Activated CD8-positive, alpha-beta T cell treated with anti-CD3 and anti-CD28 coated beads for 36 hours (primary cell): ENCODE results near the gene CXCL9. TPM values are rescaled to one million over a fixed set of nuclear protein-coding genes. Genes with fewer than 3 reads are reported as not detected.

Experiments used
- ATAC-seq: fragments of 200-7000 bp; cut with Tn5 transposase; one replicate; pipeline ENCODE4 v1.10.0; 2021; ENCODE audit warnings: mild to moderate bottlenecking, moderate library complexity
- CTCF ChIA-PET: fragments of 350-600 bp; sonication (Branson Sonifier 250); formaldehyde crosslinking; loops from one replicate; lab custom pipeline; 2021; ENCODE audit warnings: antibody characterized with exemption; lab: Charles Lee
- POLR2A ChIA-PET: fragments of 350-600 bp; sonication (Branson Sonifier 250); formaldehyde crosslinking; loops from one replicate; lab custom pipeline; 2021; ENCODE audit warnings: antibody characterized with exemption; lab: Charles Lee
- DNase-seq: peaks from one replicate; pipeline ENCODE4 v3.0.0-alpha.2; 2020
- H3K27ac Mint-ChIP-seq: one replicate; pipeline ENCODE4 v1.8.0; 2021; ENCODE audit warnings: mild to moderate bottlenecking, mixed read lengths
- H3K27me3 Mint-ChIP-seq: one replicate; pipeline ENCODE4 v1.8.0; 2021; ENCODE audit warnings: mixed read lengths
- H3K36me3 Mint-ChIP-seq: one replicate; pipeline ENCODE4 v1.8.0; 2021; ENCODE audit warnings: low read depth, mixed read lengths
- H3K4me1 Mint-ChIP-seq: one replicate; pipeline ENCODE4 v1.8.0; 2021; ENCODE audit warnings: low read depth, mixed read lengths
- H3K4me3 Mint-ChIP-seq: one replicate; pipeline ENCODE4 v1.8.0; 2021; ENCODE audit warnings: mild to moderate bottlenecking, moderate library complexity, mixed read lengths
- H3K9me3 Mint-ChIP-seq: one replicate; pipeline ENCODE4 v1.8.0; 2021; ENCODE audit warnings: mixed read lengths
- CTCF ChIP-seq: fragments of 200-600 bp; IDR thresholded peaks from one replicate; pipeline ENCODE4 v1.8.0; 2022; ENCODE audit warnings: antibody characterized with exemption, mild to moderate bottlenecking
- intact Hi-C: fragments of 100-400 bp; cut with micrococcal nuclease; formaldehyde crosslinking; loops from one replicate; pipeline ENCODE4 v1.10.0; 2022
- total RNA-seq, 2 experiments: library from RNA; stranded (reverse); gene quantifications; one replicate each; pipeline ENCODE4 v1.2.3, GENCODE V29; 2021

The CXCL9 gene
- total RNA-seq, 2 experiments from 2014 or later: 1.3 to 1.5 TPM

DNA sequence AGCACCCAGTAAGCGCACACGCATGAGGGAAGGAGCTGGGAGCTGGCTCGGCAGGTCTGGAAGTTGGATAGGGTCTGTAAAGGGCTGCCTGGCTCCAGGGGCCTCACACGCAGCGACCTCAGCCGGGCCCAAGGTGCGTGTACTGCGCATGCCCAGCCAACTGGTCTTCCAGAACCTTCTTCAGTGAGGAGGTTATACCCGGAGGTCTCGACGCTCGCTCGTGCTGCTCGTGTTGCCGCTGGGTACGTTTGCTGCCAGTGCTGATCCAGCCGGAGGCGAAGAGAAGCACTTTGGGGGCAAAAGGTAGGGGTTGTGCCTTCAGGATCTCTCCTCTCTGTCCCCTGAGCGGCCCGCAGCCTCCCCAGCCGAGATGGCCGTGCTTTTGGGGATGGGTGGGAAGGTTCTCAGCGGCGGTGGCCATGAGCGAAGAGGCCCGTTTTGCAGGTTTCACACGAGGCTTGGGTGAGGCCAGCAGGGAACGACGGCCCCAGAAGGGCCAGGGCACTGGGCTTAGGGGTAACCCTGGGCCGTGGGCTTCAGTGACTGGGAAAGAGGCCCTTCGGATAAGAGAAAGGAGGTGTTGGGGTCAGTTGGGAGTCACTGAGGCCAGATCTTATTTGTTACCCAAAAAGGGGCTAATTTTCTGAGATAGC lies 3.8 kb upstream of the CXCL9 start:
- no peak for ATAC-seq
- Mint-ChIP-seq H3K36me3 (no peaks in the 10 kb centered on the region), H3K4me1 (no peaks in the 10 kb centered on the region), H3K9me3 (no peaks in the 10 kb centered on the region), H3K27ac (no peak overlapping the region), H3K27me3 (peaks cover 14% of the 10 kb centered on the region), H3K4me3 (no peak overlapping the region)
- ChIA-PET POLR2A (no interaction called here), CTCF (no interaction called here)
- TF ChIP-seq CTCF: no peak
- intact Hi-C loops: no loop called here
- DNase-seq: no peak

DNA sequence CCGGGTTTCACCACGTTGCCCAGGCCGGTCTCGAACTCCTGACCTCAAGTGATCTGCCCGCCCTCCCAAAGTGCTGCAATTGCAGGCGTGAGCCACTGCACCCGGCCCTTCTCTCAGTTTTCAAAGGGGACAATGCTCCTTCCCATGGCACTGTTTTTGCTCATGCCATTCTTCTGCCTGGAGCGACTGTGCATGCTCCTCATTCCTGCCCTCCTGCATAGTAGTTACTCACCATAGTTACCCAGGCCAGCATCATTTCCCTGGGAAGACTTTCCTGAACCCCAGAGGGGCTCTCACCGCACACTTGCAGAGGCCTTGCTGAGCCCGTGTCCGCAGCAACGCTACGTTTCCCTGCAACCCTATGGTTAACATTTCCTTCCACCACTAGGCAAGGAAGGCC lies 3.3 kb upstream of the CXCL9 start:
- ChIA-PET CTCF (no interaction called here), POLR2A (interaction anchor here (0.5 kb wide), 1 partner anchor 14 kb away, joined by 3 read pairs; no protein-coding TSS in a partner anchor)
- H3K36me3 Mint-ChIP-seq: no peaks in the 10 kb centered on the region
- ATAC-seq (no peak), DNase-seq (no peak)
- no peaks in the 10 kb centered on the region for H3K9me3 Mint-ChIP-seq
- H3K4me3 Mint-ChIP-seq: no peak overlapping the region
- no peak overlapping the region for H3K27ac Mint-ChIP-seq
- H3K4me1 Mint-ChIP-seq: no peaks in the 10 kb centered on the region
- no peak for TF ChIP-seq CTCF
- intact Hi-C loops: no loop called here
- H3K27me3 Mint-ChIP-seq: peaks cover 18% of the 10 kb centered on the region

DNA sequence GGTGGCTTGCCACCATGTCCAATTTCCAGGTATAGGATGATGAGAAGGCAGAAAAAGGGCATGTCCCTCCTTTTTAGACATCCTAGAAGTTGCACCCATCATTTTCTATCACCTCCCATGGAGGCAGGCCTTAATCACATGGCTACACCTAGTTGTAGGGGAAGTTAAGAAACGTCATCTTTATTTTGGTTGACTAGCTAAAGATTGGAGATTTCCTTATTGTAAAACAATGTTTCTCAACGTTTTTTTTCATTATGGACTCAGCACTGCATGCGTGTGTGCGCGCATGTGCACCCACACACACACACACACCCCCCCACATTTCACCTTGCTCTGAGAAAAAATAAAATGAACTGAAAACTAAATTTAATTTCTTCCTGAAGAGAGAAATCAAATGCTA lies 2.0 kb upstream of the CXCL9 start:
- Mint-ChIP-seq H3K27ac (no peak overlapping the region), H3K4me3 (no peak overlapping the region), H3K4me1 (no peaks in the 10 kb centered on the region), H3K9me3 (no peaks in the 10 kb centered on the region), H3K27me3 (peaks cover 17% of the 10 kb centered on the region), H3K36me3 (no peaks in the 10 kb centered on the region)
- DNase-seq (no peak), ATAC-seq (no peak)
- ChIA-PET POLR2A (no interaction called here), CTCF (interaction anchor here (0.7 to 1.4 kb wide), 3 partner anchors 12 to 356 kb away, joined by 3 read pairs; no protein-coding TSS in a partner anchor)
- intact Hi-C loops: no loop called here
- TF ChIP-seq CTCF: no peak

- CTCF ChIA-PET: interaction anchor here (1.5 to 2.8 kb wide), 2 partner anchors 8 to 60 kb away, joined by 4 to 10 read pairs; no protein-coding TSS in a partner anchor
- H3K27ac Mint-ChIP-seq: no peak overlapping the region
- no peaks in the 10 kb centered on the region for H3K36me3 Mint-ChIP-seq
- no peaks in the 10 kb centered on the region for H3K9me3 Mint-ChIP-seq
- H3K4me3 Mint-ChIP-seq: no peak overlapping the region
- H3K27me3 Mint-ChIP-seq: peaks cover 10% of the 10 kb centered on the region
- DNase-seq: no peak
- ATAC-seq: no peak
- TF ChIP-seq CTCF: no peak
- H3K4me1 Mint-ChIP-seq: peaks cover 4% of the 10 kb centered on the region
- intact Hi-C loops: no loop called here
- POLR2A ChIA-PET: no interaction called here
These were observed 3.7 kb downstream of the CXCL9 start for GRCh38 chr4:76003620-76004019.

GRCh38 chr4:76003035-76003434 lies 4.3 kb downstream of the CXCL9 start:
- no peak overlapping the region for H3K27ac Mint-ChIP-seq
- intact Hi-C loops: no loop called here
- no peaks in the 10 kb centered on the region for H3K36me3 Mint-ChIP-seq
- no peak for DNase-seq
- peaks cover 4% of the 10 kb centered on the region for H3K4me1 Mint-ChIP-seq
- H3K4me3 Mint-ChIP-seq: no peak overlapping the region
- H3K27me3 Mint-ChIP-seq: peaks cover 9% of the 10 kb centered on the region
- no peaks in the 10 kb centered on the region for H3K9me3 Mint-ChIP-seq
- ChIA-PET CTCF (interaction anchor here (1.5 kb wide), 1 partner anchor 61 kb away, joined by 4 read pairs; no protein-coding TSS in a partner anchor), POLR2A (no interaction called here)
- TF ChIP-seq CTCF: no peak
- ATAC-seq: no peak
